Measurements from ENCODE around the gene RAP1A.

GRCh38 chr1:111734426-111734825 is 114.8 kb downstream of the RAP1A start:
- no peak for TF ChIP-seq CTCF (IDR thresholded peaks at IDR 0.05; ENCODE audit: low read depth, low read length, poor library complexity, severe bottlenecking)
- no peak for TF ChIP-seq EZH2phosphoT487 (IDR thresholded peaks at IDR 0.05; ENCODE audit: borderline replicate concordance, low read length)

Data from DOHH2 (cell line).